HG02763 (cell line): Measurements from ENCODE around the gene HS6ST1.

Experiments used
- ATAC-seq: cut with Tn5 transposase; IDR thresholded peaks from one replicate; pipeline ENCODE4 v1.9.1; 2021; ENCODE audit warnings: mild to moderate bottlenecking, moderate library complexity; ENCODE audit not compliant: unreplicated experiment

Gene HS6ST1

GRCh38 chr2:128311216-128311754 is 7.4 kb downstream of the HS6ST1 start:
- no peak for ATAC-seq

DNA sequence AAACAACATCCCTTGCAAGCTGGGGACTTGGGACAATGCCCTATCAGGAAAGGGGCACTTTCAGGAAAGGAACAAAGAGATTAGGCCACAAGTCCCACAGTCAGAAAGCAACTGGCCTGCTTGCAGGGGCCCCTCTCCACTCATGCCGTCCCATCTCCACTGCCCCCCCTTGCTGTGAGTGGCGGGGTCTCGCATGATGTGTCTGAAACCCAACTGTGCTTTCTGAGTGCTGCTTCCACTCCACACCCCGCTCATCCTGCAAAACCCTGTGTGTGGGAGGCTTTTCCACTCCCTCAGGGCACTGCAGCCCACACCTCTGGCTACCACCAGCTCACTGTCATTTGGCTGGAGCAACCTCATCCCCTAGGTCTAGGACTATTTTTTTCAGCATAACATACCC is 7.9 kb downstream of the HS6ST1 start:
- no peak for ATAC-seq

- no peak for ATAC-seq
Measured at GRCh38 chr2:128310094-128310716, 8.5 kb downstream of the HS6ST1 start.

DNA sequence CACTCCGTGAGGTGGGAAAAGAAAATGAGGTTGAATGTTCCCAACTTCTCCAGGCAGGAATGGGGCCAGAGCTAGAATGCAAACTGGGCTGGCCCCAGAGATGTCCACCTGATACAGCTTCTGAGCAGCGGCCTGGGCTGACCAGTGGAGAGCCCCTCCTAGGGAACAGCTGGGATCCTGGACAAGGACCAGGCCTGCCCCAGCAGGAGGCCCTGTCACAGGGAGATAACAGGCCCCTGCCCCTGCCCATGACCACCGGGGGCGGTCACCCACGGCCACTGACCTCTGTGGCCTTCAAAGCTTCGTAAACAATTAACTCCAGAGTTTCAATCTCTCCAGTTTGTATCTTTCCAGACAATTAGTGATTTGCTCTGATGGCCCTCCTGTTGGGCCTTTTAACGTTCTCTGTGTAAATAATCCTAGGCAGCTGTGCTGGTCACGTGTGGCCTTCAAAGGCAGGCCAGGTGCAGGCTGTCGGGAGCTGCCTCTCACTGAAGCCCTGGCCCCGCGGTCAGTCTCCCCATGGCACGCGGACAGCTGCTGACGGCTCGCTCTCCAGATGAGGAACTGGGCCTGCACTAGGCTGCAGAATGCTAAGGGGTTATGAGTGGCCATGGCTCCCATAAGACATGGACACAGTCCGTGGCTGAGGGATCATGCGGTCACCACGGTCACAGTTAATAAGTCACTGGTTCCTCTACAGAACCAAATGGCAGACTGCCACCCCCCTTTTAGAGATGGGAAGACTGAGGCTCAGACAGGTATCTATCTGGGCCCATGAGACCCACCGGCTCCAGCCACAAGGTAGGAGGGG is 9.2 kb downstream of the HS6ST1 start:
- ATAC-seq = no peak

DNA sequence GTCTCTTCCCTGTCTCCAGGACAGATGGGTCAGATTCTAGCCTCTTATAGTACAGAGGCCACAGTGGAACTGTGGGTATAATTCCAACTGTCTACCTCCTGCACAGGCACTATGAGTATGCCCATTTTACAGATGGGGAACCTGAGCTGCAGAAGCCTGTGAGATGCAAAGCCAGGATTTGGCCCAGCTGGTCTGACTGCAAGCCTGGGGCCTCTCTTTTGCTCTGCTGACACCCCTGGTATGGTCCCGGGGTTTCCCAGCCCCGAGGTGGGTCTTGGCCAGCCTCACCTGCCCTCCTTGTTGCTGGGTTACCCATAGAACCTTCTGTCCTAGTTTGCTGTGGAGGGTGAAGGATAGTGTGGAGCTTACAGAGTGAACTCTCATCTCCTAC is 9.8 kb downstream of the HS6ST1 start:
- ATAC-seq = no peak

DNA sequence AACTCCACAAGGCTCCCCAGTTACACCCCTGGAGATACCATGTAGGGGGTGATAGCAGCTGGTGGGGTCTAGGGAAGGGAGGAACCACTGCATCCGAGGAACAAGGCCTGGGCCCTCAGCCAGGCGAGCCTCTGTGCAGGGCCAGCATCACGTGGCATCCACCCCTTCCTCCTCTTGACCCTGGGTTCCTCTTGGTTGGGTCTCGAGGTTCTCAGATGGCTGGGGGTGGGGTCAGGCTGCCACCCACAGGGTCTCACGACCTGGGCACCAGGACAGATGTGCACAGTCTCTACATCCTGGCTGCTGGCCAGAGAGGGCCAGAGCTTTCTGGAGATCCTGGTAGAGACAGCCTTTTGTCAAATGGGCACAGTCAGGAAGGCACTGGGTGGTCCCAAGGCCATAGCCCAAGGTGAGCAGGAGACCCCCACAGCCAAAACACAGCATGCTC is 10.4 kb downstream of the HS6ST1 start:
- ATAC-seq = no peak

GRCh38 chr2:128307595-128307994 is 11.1 kb downstream of the HS6ST1 start:
- ATAC-seq = no peak

DNA sequence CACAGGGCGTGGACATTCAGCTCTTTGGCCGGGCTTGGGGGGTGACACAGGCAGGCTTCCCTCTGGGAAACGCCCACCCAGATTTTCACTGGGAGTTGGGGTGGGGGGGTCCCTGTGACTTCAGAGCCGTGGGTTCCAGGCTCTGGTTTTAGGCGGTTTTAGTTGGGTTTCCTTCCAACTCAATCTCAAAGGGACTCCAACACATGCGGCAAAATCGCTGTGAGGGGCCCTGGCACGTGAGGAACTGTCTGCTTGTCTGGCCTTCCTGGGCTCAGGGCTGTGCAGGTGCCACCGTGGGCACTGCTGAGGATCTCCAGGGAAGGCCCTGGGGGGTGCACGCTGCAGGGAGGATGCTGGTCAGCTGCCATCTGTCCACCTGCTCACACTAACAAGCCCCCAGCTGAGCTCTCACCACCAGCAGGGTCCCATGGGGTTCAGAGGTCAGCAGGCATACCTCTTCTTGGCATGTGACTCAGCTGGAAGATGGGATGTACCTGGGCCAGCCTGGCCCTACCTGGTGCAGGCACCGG is 11.7 kb downstream of the HS6ST1 start:
- ATAC-seq = no peak

DNA sequence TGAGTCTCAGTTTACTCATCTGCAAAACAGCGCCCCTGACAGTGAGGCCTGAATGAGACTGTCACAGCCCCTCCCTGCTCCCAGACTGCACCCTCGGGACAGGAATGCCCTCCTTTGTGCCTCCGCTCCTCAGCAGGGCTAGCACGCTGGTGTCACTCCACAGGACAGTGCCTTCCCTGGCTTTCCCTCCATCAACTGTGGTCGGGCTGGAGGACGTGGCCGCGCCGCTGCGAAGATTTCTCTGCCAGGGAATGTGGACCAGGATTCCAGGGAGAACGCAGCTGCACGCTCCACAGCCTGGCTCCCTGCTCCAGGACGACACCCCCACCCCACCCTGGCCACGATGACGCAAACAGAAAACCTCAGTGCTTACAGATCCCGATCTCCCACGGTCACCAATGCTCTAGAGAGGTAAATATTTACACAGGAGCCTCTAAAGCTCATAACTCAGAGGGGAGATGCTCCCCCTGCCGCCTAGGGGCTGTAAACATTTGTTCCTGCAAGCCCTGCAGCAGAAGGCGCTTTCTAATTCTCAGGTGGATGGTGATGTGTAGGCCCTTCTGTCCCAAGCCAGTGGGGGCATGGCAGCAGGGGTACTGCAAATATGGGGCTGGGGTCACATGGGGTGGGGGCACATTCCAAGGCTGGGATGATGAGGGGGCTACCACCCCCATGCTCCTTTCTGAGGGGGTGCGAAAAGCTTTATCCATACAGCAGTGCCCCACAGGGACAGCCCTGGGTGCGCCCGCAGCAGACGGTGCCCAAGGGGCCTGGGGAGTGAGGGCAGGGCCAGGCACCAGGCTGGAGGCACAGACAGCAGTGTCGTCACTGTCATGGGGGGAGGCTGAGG is 12.4 kb downstream of the HS6ST1 start:
- ATAC-seq = no peak

DNA sequence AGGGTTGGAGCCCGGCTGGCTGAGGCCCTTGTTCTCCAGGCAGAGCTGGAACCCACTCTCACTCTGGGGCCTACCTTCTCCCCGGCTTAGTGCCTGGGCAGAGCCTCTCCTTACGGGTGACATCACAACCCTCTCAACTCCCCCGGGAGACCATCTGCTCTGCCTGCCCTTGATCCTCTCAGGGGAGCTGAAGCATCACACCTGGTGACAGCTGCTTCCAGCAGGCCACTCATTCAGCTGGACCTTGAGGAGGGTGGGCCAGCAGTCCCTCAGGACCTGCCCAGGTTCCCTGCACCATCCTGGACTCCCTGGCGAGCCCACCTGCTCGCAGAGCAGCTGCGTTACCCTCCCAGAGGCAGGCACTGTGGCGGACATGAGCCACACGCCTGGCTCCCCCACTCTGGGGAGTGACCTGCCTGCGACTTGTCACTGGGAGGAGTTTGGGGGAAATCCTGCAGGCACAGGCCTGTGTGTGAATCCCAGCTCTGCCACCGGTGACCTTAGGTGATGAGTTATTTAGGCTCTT is 13.1 kb downstream of the HS6ST1 start:
- peak; percentile 58 for ATAC-seq

GRCh38 chr2:128304715-128305554 is 13.7 kb downstream of the HS6ST1 start:
- ATAC-seq = no peak

DNA sequence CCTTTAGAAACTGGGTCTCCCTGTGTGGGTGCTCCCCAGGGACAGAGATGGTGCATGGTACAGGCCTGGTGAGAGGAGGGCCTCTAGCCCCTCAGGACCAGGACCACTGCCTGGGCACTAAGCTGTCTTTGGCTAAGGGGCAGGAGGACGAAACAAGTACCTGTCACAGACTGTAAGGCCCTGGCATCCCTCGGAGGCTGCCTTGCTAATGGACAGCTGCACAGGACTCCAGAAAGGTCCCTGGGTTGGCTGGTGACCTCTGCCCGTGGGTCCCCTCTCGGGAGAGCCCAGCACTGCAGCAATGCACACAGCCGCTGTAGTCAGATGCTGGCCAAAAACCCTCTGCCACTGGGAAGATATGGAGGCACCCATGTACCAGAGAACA is 14.3 kb downstream of the HS6ST1 start:
- no peak for ATAC-seq

DNA sequence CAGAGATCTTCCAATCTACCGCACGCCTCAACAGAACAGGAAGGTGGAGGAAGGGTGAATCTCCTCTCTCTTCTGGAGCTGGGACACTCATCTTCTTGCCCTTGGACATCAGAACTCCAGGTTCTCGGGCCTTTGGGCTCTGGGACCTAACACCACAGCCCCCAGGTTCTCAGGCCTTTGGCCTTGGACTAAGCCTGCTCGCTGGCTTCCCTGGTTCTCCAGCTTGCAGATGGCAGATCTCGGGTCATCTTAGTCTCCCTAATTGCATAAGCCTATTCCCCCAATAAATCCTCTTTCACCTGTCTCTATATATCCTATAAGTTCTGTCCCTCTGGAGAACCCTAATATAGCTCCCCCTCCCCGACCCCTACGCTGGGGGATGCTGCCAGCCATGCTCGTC is 14.8 kb downstream of the HS6ST1 start:
- no peak for ATAC-seq

GRCh38 chr2:128303095-128303791 is 15.4 kb downstream of the HS6ST1 start:
- ATAC-seq = no peak

GRCh38 chr2:128302744-128303067 is 16.0 kb downstream of the HS6ST1 start:
- no peak for ATAC-seq

GRCh38 chr2:128302011-128302743 is 16.5 kb downstream of the HS6ST1 start:
- no peak for ATAC-seq

DNA sequence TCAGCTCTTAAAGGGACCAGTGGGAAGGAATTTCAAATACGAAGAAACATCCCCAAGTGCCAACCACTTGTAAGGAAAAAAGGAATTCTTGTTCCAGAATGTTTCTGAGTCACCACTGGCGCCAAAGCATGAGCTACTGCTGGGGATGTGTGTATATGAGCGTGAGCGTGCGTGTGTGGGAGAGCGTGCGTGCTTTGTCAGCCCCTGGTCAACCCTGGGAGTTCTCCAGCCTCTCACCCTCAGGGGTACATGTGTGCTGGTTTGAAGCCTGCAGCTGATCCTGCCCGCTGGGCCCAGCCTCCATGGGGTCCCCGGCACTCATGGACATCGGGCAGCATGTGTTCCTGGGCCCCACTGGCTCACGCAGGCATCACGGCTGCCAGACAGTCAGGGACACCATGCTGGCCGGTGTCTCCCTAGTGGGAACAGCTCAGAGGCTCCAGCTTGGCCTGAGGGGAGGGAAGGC is 17.1 kb downstream of the HS6ST1 start:
- ATAC-seq = no peak

DNA sequence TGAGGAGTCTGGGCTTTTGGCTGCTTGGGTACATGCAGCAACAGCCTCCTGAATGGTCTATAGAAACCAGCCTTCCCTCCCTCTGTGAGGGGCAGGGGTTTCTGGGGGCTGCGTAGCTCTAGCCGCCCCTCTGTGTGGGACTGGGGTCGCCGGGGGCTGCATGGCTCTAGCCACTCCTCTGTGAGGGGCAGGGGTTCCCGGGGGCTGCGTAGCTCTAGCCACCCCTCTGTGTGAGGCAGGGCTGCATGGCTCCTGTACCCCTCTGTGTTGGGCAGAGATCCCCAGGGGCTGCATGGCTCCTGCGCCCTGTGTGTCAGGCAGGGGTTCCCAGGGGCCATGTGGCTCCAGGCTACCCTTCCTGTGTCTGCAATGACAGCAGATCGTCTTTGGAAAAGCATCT is 17.6 kb downstream of the HS6ST1 start:
- ATAC-seq = no peak
